ENCODE data around the gene FN3K.

The FN3K gene

DNA sequence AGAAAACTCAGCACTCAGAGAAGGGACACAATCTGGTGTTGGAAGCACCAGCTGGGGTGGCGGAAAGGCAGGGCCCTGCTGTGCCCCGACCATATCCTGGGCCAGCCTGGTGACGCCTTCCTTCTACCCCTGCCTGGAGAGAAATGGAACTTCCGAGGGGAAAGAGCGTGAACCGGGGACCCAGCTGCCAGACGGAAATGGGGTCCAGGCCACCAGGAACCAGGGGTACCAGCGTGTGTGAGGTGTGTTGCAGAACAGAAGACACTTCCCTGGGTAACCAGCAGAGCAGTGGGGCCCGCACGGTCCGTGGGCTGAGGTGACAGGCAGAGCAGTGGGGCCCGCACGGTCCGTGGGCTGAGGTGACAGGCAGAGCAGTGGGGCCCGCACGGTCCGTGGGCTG, 43.7 kb upstream of the FN3K start:
- no peak for DNase-seq (ENCODE audit: low read depth)
- no peak overlapping the region for H3K4me3 ChIP-seq (ENCODE audit: low read depth, low read length)
- in situ Hi-C loops (cut with HindIII; ENCODE audit: low sequenced_read_pairs), result no loop called here
- TF ChIP-seq, protein P1, sequence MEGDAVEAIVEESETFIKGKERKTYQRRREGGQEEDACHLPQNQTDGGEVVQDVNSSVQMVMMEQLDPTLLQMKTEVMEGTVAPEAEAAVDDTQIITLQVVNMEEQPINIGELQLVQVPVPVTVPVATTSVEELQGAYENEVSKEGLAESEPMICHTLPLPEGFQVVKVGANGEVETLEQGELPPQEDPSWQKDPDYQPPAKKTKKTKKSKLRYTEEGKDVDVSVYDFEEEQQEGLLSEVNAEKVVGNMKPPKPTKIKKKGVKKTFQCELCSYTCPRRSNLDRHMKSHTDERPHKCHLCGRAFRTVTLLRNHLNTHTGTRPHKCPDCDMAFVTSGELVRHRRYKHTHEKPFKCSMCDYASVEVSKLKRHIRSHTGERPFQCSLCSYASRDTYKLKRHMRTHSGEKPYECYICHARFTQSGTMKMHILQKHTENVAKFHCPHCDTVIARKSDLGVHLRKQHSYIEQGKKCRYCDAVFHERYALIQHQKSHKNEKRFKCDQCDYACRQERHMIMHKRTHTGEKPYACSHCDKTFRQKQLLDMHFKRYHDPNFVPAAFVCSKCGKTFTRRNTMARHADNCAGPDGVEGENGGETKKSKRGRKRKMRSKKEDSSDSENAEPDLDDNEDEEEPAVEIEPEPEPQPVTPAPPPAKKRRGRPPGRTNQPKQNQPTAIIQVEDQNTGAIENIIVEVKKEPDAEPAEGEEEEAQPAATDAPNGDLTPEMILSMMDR (IDR thresholded peaks at IDR 0.05; ENCODE audit: low read depth, low read length, missing control alignments), result no peak

DNA sequence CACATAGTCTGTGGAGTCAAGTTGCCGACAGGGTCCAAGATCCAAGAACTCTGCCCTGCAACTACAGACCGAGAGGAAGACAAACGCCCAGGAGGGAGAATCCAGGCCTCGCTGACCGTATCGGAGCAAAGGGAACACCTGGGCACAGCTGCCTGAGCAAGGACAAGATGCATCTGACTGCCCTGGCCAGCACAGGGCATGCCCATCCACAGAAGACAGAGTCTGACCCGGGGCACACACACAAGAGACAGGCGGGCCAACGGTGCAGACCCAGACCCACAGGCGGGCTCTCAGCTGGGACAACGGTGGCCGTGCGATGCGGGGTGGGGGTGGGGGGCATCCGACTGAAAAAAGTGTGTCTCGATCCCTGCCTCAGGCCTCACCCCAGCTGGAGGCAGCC, 43.1 kb upstream of the FN3K start:
- no peak for DNase-seq (ENCODE audit: low read depth)
- no peak overlapping the region for H3K4me3 ChIP-seq (ENCODE audit: low read depth, low read length)
- in situ Hi-C loops (cut with HindIII; ENCODE audit: low sequenced_read_pairs), result no loop called here
- TF ChIP-seq, protein P1 (IDR thresholded peaks at IDR 0.05; ENCODE audit: low read depth, low read length, missing control alignments), result no peak

DNA sequence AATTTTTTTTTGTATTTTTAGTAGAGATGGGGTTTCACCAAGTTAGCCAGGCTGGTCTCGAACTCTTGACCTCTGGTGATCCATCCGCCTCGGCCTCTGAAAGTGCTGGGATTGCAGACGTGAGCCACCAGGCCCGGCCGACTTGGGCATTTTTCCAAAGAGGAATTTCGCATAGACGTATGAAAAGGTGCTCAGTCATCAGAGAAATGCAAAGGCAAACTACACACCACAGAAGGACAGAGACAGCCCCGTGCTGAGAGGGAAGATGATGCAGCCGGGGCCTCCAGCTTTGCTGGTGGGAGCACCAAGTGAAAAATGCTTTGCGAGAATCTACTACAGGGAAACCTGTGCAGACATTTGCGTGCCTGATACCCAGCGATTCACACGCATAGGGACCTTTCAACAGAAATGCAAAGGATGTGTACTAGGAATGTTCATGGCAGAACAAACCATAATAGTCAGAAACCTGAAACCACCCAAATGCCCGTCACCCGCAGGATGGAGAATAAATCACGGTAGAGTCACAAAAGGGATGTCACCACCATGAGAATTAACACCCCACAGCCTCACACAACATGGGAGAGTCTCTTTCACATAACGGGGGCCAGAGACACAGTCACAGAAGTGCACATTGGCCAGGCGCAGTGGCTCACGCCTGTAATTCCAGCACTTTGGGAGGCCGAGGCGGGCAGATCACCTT, 42.1 kb upstream of the FN3K start:
- DNase-seq (ENCODE audit: low read depth), result no peak
- TF ChIP-seq, protein P1 (IDR thresholded peaks at IDR 0.05; ENCODE audit: low read depth, low read length, missing control alignments), result no peak
- H3K4me3 ChIP-seq (ENCODE audit: low read depth, low read length), result no peak overlapping the region
- in situ Hi-C loops (cut with HindIII; ENCODE audit: low sequenced_read_pairs), result no loop called here

DNA sequence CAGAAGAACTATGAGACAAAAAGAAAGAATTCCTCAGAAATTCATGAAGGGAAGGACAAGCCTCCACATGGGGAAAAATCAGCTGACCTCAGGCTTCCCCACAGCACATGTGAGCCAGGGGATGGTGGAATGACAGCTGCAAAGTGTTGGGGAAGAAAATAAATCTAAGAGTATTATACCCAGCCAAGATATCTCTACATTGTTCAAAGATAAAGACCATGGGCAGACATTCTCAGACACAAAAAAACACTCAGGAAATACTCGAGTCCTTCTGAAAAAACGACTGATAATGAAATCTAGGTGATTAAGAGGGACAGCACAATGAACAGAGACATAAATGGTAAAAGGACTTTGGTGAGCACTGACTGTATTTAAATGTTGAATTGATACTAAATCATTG, 40.8 kb upstream of the FN3K start:
- TF ChIP-seq, protein P1 (IDR thresholded peaks at IDR 0.05; ENCODE audit: low read depth, low read length, missing control alignments), result no peak
- no peak for DNase-seq (ENCODE audit: low read depth)
- in situ Hi-C loops (cut with HindIII; ENCODE audit: low sequenced_read_pairs), result no loop called here
- no peak overlapping the region for H3K4me3 ChIP-seq (ENCODE audit: low read depth, low read length)

DNA sequence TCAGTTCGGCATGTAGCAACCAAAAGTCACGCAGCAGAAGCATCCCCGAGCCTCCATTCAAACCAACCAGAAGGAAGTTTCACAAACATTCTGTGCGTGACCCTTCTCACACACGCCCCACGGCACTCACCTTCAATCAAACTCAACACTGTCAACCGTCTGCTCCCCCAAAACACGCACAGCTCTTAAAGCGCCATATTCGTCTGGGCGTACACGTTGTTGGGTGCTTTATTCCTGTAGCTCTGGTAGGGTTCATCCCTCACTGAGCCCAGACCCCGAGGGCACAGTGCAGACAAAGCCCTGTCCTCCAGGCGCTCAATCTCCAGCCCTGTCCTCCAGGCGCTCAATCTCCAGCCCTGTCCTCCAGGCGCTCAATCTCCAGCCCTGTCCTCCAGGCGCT, 39.2 kb upstream of the FN3K start:
- TF ChIP-seq, protein P1 (IDR thresholded peaks at IDR 0.05; ENCODE audit: low read depth, low read length, missing control alignments), result no peak
- no peak overlapping the region for H3K4me3 ChIP-seq (ENCODE audit: low read depth, low read length)
- DNase-seq (ENCODE audit: low read depth), result no peak
- in situ Hi-C loops (cut with HindIII; ENCODE audit: low sequenced_read_pairs), result no loop called here

DNA sequence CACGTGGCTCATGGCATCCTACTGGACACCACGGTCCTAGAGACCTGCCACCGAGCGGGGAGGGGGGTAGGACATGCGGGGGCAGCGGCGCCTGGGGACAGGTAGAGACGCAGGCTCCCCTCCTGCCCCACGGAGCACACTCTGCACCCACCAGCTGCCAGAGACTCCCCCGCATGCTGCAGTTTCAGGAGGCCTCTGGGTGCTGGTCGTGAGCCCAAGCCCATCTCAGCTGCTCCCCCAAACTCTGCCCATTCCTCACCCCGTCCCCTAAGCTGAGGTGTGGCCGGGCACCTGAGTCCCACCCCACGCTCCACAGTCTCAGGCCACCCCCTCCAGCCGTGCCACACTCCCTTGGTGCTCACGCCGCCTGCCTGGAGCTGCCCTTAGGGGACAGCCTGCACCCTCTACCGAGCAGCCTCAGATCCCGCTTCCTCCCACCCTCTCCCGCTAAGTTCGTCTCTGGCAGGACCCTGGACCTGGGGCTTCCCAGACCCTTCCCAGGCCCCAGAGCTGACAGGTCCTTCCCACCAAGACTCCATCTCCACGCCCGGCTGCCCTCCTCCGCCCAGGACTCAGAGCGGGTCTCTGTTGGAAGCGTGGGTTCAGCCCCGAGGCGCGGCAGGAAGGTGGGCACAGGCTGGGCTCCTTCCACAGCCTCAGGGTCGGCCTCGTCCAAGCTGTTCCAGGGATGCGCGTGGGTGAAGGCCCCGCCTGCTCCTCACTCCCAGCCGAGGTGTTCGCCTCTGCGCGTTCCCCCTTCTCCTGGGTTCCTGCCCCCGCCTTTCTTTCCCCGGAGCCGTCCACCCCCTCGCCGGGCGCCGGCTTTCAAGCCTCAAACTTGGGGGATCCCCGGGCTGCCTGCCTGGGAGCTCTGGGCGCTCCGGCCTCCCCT, 38.3 kb upstream of the FN3K start:
- peak overlapping the region; percentile 57 for H3K4me3 ChIP-seq (ENCODE audit: low read depth, low read length)
- in situ Hi-C loops (cut with HindIII; ENCODE audit: low sequenced_read_pairs), result no loop called here
- DNase-seq (ENCODE audit: low read depth), result no peak
- TF ChIP-seq, protein P1 (IDR thresholded peaks at IDR 0.05; ENCODE audit: low read depth, low read length, missing control alignments), result no peak
